Tibial nerve (tissue), 4 donors: Measurements from ENCODE around the gene GUCD1. TPM values are rescaled to one million over a fixed set of nuclear protein-coding genes. Genes with fewer than 3 reads are reported as not detected.
A peak's percentile ranks its signal among the peaks of the same experiment; 100 is the strongest.

ENCODE experiments used
- DNase-seq, 2 donors: peaks; one replicate each; pipeline ENCODE4 v3.0.0-alpha.2; 2019; ENCODE audit warnings: low spot score in 2 of 2
- H3K27ac ChIP-seq, 4 donors: fragments of 200-600 bp; sonication (generic) in 3 of 4; one replicate each; pipeline ENCODE4 v1.5.1; 2017 to 2019; ENCODE audit warnings: mild to moderate bottlenecking in 1 of 4
- H3K27me3 ChIP-seq, 2 donors: fragments of 200-600 bp; sonication (generic) in 1 of 2; one replicate each; pipeline versions ENCODE4 v1.5.1 to v1.6.0; 2017 to 2019
- H3K36me3 ChIP-seq, 3 donors: fragments of 200-600 bp; sonication (generic); one replicate each; pipeline ENCODE4 v1.5.1; 2018 to 2019
- H3K4me1 ChIP-seq, 4 donors: fragments of 200-600 bp; sonication (generic) in 3 of 4; one replicate each; pipeline ENCODE4 v1.5.1; 2017 to 2019
- H3K4me3 ChIP-seq, 4 donors: fragments of 200-600 bp; sonication (generic) in 3 of 4; one replicate each; pipeline ENCODE4 v1.5.1; 2017 to 2019; ENCODE audit warnings: mild to moderate bottlenecking in 1 of 4, moderate library complexity in 1 of 4
- H3K9me3 ChIP-seq, 4 donors: fragments of 200-600 bp; sonication (generic) in 3 of 4; one replicate each; pipeline ENCODE4 v1.5.1; 2017 to 2019
- CTCF ChIP-seq, 5 experiments: fragments of 200-600 bp in 3 of 5; fragments of 450-650 bp in 2 of 5; sonication (generic) in 3 of 5; IDR thresholded peaks; one replicate each; pipeline ENCODE4 v1.5.1; 2016 to 2019; ENCODE audit warnings: antibody characterized with exemption in 5 of 5, mild to moderate bottlenecking in 3 of 5, moderate library complexity in 2 of 5
- EP300 ChIP-seq, 2 donors: sonication (generic); formaldehyde crosslinking; IDR thresholded peaks; one replicate each; pipeline ENCODE4 v1.6.1; 2017; ENCODE audit warnings: antibody characterized with exemption in 2 of 2, mild to moderate bottlenecking in 1 of 2
- POLR2A ChIP-seq, 2 donors: fragments of 450-650 bp; IDR thresholded peaks; one replicate each; pipeline ENCODE4 v1.6.1; 2017; ENCODE audit warnings: antibody characterized with exemption in 2 of 2, mild to moderate bottlenecking in 2 of 2, moderate library complexity in 2 of 2
- WGBS, 2 donors: methylation state at CpG; one replicate each; pipeline ENCODE4 v1.1.5; 2018; 5-methylcytosine and 5-hydroxymethylcytosine counted together
- total RNA-seq, 4 donors: library from RNA; depleted of rRNA; stranded (reverse); fragments of >200 nt; gene quantifications; one replicate each; pipeline ENCODE4 v1.1.0, GENCODE V29; 2016

The GUCD1 gene
- total RNA-seq, 4 donors from 2014 or later = 74.1 to 87.9 (median 84.6) TPM

DNA sequence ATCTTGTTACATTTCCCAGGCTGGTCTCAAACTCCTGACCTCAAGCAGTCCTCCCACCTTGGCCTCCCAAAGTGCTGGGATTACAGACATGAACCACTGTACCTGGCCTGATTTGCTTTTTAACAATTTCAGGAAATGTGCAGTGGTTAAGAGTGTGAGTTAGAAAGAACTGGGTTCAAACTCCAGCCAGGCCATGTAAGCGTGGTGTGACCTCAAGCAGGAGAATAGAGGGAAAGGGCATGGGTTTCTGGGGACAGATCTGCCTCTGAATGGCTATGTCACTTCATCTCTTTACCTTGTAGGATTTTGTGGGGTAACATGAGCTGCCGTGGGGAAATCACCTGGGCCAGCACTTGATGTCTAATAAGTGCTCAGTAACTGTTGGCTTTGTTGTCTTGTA, 10.1 kb upstream of the GUCD1 start:
- Histone ChIP-seq H3K27me3 (no peaks in the 10 kb centered on the region), H3K36me3 (peaks cover 13 to 48% (median 18%) of the 10 kb centered on the region in 3 donors), H3K4me3 (no peak overlapping the region), H3K27ac (peak overlapping the region in 1 of 4 donors; percentile 57), H3K4me1 (peaks cover 3 to 65% (median 14%) of the 10 kb centered on the region in 4 donors), H3K9me3 (no peaks in the 10 kb centered on the region)
- DNase-seq = no peak
- WGBS, 2 donors = 87 to 88% methylated on average over 2 of the region's 2 CpGs
- TF ChIP-seq EP300 (IDR thresholded peaks at IDR 0.05) (no peak), CTCF (IDR thresholded peaks at IDR 0.05) (no peak), POLR2A (IDR thresholded peaks at IDR 0.05) (no peak)

DNA sequence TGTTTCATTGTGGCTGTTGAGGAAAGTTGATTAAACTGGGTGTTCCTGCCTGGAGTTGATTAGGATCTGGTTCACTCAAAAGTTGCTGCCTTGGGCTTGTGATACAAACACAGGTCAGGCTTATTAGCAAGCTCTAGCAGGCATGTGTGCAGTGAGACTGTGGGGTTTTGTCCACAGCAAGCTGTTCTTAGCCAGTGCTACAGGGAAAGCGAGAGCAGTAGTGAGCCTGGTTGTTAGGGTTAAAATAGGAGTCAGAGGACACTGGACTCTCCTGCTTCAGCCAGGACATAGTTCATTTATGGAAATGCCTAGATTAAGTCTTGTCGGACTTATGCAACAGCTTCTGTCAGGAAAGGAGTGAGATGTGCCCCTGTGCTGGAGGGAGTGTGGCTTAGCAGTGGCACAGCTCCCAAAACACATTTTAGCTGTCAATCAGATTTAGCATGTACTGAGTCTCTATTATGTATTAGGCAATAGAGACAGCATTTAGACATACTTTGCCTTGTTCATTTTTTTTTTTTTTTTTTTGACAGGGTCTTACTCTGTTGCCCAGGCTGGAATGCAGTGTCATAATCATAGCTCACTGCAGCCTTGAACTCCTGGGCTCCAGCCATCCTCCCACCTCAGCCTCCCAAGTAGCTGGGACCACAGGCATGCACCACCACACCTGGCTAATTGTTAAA, 9.6 kb upstream of the GUCD1 start:
- no peak overlapping the region for H3K4me3 ChIP-seq
- 43 to 57% methylated on average over 2 of the region's 2 CpGs for WGBS, 2 donors
- peaks cover 3 to 63% (median 14%) of the 10 kb centered on the region in 4 donors for H3K4me1 ChIP-seq
- no peaks in the 10 kb centered on the region for H3K27me3 ChIP-seq
- peak overlapping the region in 1 of 4 donors; percentile 17 for H3K27ac ChIP-seq
- DNase-seq = no peak
- peaks cover 13 to 46% (median 18%) of the 10 kb centered on the region in 3 donors for H3K36me3 ChIP-seq
- no peaks in the 10 kb centered on the region for H3K9me3 ChIP-seq
- TF ChIP-seq POLR2A (IDR thresholded peaks at IDR 0.05) (no peak), CTCF (IDR thresholded peaks at IDR 0.05) (no peak), EP300 (IDR thresholded peaks at IDR 0.05) (no peak)

DNA sequence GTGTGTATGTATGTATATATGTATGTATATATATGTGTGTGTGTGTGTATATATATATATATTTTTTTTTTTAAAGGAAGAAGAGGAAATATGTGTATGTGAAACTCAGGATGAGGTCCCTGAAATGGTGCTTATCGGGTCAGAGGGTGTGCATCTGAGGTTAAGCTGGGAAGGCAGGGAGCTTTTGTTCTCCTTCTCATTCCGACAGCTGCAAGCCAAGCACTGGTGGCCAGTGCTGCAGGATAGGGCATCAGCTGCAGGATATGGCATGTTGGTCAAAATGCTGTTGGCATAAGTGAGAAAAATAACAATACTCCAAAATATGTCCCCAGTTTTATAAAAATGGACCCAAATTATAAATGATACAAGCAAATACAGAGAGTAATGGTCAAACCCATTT, 8.3 kb upstream of the GUCD1 start:
- H3K27me3 ChIP-seq = no peaks in the 10 kb centered on the region
- no peak overlapping the region for H3K4me3 ChIP-seq
- TF ChIP-seq EP300 (IDR thresholded peaks at IDR 0.05) (no peak), CTCF (IDR thresholded peaks at IDR 0.05) (no peak), POLR2A (IDR thresholded peaks at IDR 0.05) (no peak)
- peaks cover 4 to 46% (median 15%) of the 10 kb centered on the region in 3 donors for H3K36me3 ChIP-seq
- no peak overlapping the region for H3K27ac ChIP-seq
- peaks cover 3 to 75% (median 14%) of the 10 kb centered on the region in 4 donors for H3K4me1 ChIP-seq
- no peaks in the 10 kb centered on the region for H3K9me3 ChIP-seq
- no peak for DNase-seq
- 75 to 80% methylated on average over 2 of the region's 2 CpGs for WGBS, 2 donors

GRCh38 chr22:24559471-24559870, 4.5 kb upstream of the GUCD1 start:
- Histone ChIP-seq H3K9me3 (no peaks in the 10 kb centered on the region), H3K4me1 (peaks cover 5 to 67% (median 21%) of the 10 kb centered on the region in 4 donors), H3K27me3 (no peaks in the 10 kb centered on the region), H3K4me3 (no peak overlapping the region), H3K27ac (no peak overlapping the region), H3K36me3 (peaks cover 7 to 44% (median 11%) of the 10 kb centered on the region in 3 donors)
- TF ChIP-seq CTCF (IDR thresholded peaks at IDR 0.05) = no peak
- DNase-seq = no peak
- WGBS, 2 donors = 63 to 79% methylated on average over 4 of the region's 4 CpGs

GRCh38 chr22:24555165-24556039, 464 bp upstream of the GUCD1 start, which contains the start of gene SNRPD3:
Gene SNRPD3, plus strand, starts transcription at chr22:24555999. Its CDS starts 1,676 bp downstream, at chr22:24557675.
- Histone ChIP-seq H3K9me3 (no peaks in the 10 kb centered on the region), H3K4me3 (peak within 1 kb of the TSS; percentile 84 to 95 (median 88)), H3K27ac (peak within 1 kb of the TSS; percentile 93 to 99 (median 96)), H3K36me3 (peaks cover 3 to 31% (median 11%) of the 10 kb centered on the region in 3 donors), H3K4me1 (peaks cover 5 to 71% (median 33%) of the 10 kb centered on the region in 4 donors), H3K27me3 (no peaks in the 10 kb centered on the region)
- peak; percentile 99 to 100 for DNase-seq
- peak in 3 of 5 experiments; percentile 12 to 81 (median 70) for TF ChIP-seq CTCF (IDR thresholded peaks at IDR 0.05)
- TF ChIP-seq EP300 (IDR thresholded peaks at IDR 0.05) = peak; percentile 63 to 95
- TF ChIP-seq POLR2A (IDR thresholded peaks at IDR 0.05) = peak; percentile 28 to 32
- WGBS, 2 donors = 0% methylated on average over 46 to 56 of the region's 59 CpGs
